MM.1S (cell line): ENCODE results near the gene IFIT1.

Experiments used
- DNase-seq: peaks from one replicate; pipeline ENCODE4 v3.0.0-alpha.2; 2015
- H2AFZ ChIP-seq: fragments of 300-600 bp; sonication (generic); 2 replicates; pipeline ENCODE4 v1.6.0; 2016; ENCODE audit warnings: antibody characterized with exemption, low read length
- H3F3A ChIP-seq: fragments of 300-600 bp; sonication (generic); 2 replicates; pipeline ENCODE4 v1.6.1; 2016; ENCODE audit warnings: mild to moderate bottlenecking, antibody characterized with exemption, low read length, moderate library complexity, mixed read lengths; ENCODE audit not compliant: insufficient read depth
- H3K27ac ChIP-seq: fragments of 300-600 bp; sonication (generic); 2 replicates; pipeline ENCODE4 v1.5.1; 2016; ENCODE audit warnings: mild to moderate bottlenecking, low read length
- H3K27me3 ChIP-seq: fragments of 300-600 bp; sonication (generic); replicated peaks from 2 replicates; pipeline ENCODE4 v1.6.0; 2016; ENCODE audit warnings: low read length; ENCODE audit not compliant: insufficient read depth
- H3K36me3 ChIP-seq: fragments of 300-600 bp; sonication (generic); replicated peaks from 2 replicates; pipeline ENCODE4 v1.6.1; 2016; ENCODE audit warnings: mild to moderate bottlenecking, low read length, mixed read lengths; ENCODE audit not compliant: insufficient read depth
- H3K4me1 ChIP-seq: fragments of 300-600 bp; sonication (generic); 2 replicates; pipeline ENCODE4 v1.6.1; 2016; ENCODE audit warnings: low read length, mixed read lengths
- H3K4me2 ChIP-seq: fragments of 300-600 bp; sonication (generic); 2 replicates; pipeline ENCODE4 v1.6.0; 2016; ENCODE audit warnings: low read depth, low read length
- H3K4me3 ChIP-seq: fragments of 300-600 bp; sonication (generic); 2 replicates; pipeline ENCODE4 v1.5.1; 2016; ENCODE audit warnings: low read length, mixed read lengths
- H3K79me2 ChIP-seq: fragments of 300-600 bp; sonication (generic); 2 replicates; pipeline ENCODE4 v1.6.1; 2016; ENCODE audit warnings: mixed run types, low read length, mixed read lengths
- H3K9ac ChIP-seq: fragments of 300-600 bp; sonication (generic); 2 replicates; pipeline ENCODE4 v1.6.1; 2016; ENCODE audit warnings: low read length, mixed read lengths
- H3K9me2 ChIP-seq: fragments of 300-600 bp; sonication (generic); replicated peaks from 2 replicates; pipeline ENCODE4 v1.6.1; 2016; ENCODE audit warnings: mild to moderate bottlenecking, low read length, mixed read lengths; ENCODE audit not compliant: insufficient read depth
- H3K9me3 ChIP-seq: fragments of 300-600 bp; sonication (generic); replicated peaks from 2 replicates; pipeline ENCODE4 v1.6.1; 2016; ENCODE audit warnings: mild to moderate bottlenecking, low read length, mixed read lengths; ENCODE audit not compliant: insufficient read depth
- H4K20me1 ChIP-seq: fragments of 300-600 bp; sonication (generic); 2 replicates; pipeline ENCODE4 v1.6.1; 2016; ENCODE audit warnings: mild to moderate bottlenecking, low read length, moderate library complexity, mixed read lengths; ENCODE audit not compliant: insufficient read depth
- EZH2 ChIP-seq: fragments of 300-600 bp; sonication (generic); optimal IDR thresholded peaks from 2 replicates; pipeline ENCODE3; 2017; ENCODE audit warnings: low read depth, mild to moderate bottlenecking, antibody characterized with exemption, low read length, mixed read lengths
- EZH2phosphoT487 ChIP-seq: fragments of 300-600 bp; sonication (generic); IDR thresholded peaks from 2 replicates; pipeline ENCODE4 v1.6.1; 2018; ENCODE audit warnings: antibody characterized with exemption, low read length
- TF ChIP-seq, protein P1 (sequence below): fragments of 300-600 bp; sonication (generic); IDR thresholded peaks from 2 replicates; pipeline ENCODE4 v1.5.1; 2016; ENCODE audit warnings: antibody characterized with exemption, low read length, mixed read lengths

The IFIT1 gene

DNA sequence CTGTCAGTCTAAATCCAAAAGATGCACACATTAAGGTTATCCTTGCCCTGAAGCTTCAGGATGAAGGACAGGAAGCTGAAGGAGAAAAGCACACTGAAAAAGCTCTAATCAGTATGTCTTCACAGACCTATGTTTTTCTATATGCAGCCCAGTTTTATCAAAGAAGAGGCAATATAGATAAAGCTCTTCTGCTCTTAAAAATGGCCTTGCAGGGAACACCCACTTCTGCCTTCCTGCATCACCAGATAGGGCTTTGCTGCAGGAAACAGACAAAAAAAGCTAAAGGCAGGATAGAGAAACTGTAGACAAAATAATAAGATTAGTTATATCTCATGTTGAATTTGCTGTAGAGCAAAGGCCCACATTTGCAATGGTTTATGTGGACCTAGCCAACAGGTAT is 29.5 kb upstream of the IFIT1 start:
- H2AFZ ChIP-seq, result no peak overlapping the region
- no peak for DNase-seq
- no peaks in the 10 kb centered on the region for H3K36me3 ChIP-seq
- H3K4me1 ChIP-seq, result peaks cover 27% of the 10 kb centered on the region
- H3K27me3 ChIP-seq, result no peaks in the 10 kb centered on the region
- H3K9me2 ChIP-seq, result no peaks in the 10 kb centered on the region
- no peaks in the 10 kb centered on the region for H4K20me1 ChIP-seq
- H3F3A ChIP-seq, result peaks cover 25% of the 10 kb centered on the region
- H3K27ac ChIP-seq, result no peak overlapping the region
- no peak overlapping the region for H3K4me2 ChIP-seq
- no peaks in the 10 kb centered on the region for H3K79me2 ChIP-seq
- no peak overlapping the region for H3K9ac ChIP-seq
- TF ChIP-seq, protein P1, sequence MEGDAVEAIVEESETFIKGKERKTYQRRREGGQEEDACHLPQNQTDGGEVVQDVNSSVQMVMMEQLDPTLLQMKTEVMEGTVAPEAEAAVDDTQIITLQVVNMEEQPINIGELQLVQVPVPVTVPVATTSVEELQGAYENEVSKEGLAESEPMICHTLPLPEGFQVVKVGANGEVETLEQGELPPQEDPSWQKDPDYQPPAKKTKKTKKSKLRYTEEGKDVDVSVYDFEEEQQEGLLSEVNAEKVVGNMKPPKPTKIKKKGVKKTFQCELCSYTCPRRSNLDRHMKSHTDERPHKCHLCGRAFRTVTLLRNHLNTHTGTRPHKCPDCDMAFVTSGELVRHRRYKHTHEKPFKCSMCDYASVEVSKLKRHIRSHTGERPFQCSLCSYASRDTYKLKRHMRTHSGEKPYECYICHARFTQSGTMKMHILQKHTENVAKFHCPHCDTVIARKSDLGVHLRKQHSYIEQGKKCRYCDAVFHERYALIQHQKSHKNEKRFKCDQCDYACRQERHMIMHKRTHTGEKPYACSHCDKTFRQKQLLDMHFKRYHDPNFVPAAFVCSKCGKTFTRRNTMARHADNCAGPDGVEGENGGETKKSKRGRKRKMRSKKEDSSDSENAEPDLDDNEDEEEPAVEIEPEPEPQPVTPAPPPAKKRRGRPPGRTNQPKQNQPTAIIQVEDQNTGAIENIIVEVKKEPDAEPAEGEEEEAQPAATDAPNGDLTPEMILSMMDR, result no peak
- no peak for TF ChIP-seq EZH2phosphoT487
- TF ChIP-seq EZH2, result no peak
- H3K4me3 ChIP-seq, result no peak overlapping the region
- H3K9me3 ChIP-seq, result no peaks in the 10 kb centered on the region

DNA sequence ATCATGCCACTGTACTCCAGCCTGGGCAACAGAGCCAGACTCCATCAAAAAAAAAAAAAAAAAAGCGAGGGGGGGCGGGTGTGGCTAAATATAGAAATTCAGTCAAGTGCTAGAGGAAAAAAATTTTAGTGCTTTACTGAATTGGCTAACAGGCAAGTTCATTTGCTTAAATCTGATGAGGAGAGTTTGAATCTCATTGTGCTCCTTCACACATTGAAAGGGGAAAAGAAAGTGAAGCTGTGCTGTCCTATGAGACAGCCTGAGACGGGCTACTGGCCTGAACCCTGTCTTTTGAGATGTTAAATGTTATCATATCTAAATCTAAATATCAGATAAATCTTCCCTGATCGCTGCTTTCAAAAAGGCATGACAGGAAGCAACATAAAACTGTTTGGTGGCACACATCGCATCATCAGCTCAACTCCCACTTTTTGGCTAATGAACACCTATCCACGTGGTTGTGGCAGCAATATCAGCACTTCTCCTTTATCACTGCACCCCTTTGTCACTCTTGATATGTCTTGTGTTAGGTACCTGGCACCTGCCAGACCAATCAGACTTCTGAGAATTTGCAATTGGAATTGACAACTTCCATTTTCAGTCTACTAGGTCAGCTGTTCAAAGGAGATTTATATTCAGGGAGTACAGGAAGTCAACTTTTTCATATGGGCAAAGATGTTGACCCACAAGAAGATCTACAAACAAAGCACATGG is 28.5 kb upstream of the IFIT1 start:
- H2AFZ ChIP-seq, result 0 out of 2 replicates have a peak overlapping the region, but pooled peaks have one; percentile 2
- H3K36me3 ChIP-seq, result no peaks in the 10 kb centered on the region
- no peaks in the 10 kb centered on the region for H3K9me3 ChIP-seq
- H3K4me1 ChIP-seq, result peaks cover 37% of the 10 kb centered on the region
- H3F3A ChIP-seq, result peaks cover 27% of the 10 kb centered on the region
- H3K4me3 ChIP-seq, result no peak overlapping the region; the same call in 1 of the 2 replicates
- H3K9me2 ChIP-seq, result no peaks in the 10 kb centered on the region
- H3K4me2 ChIP-seq, result peak overlapping the region; percentile 55
- peak; percentile 54 for DNase-seq
- no peaks in the 10 kb centered on the region for H3K27me3 ChIP-seq
- H3K27ac ChIP-seq, result peak overlapping the region; percentile 48; the same call in 1 of the 2 replicates
- H3K79me2 ChIP-seq, result no peaks in the 10 kb centered on the region
- no peaks in the 10 kb centered on the region for H4K20me1 ChIP-seq
- peak overlapping the region; percentile 3; the same call in 1 of the 2 replicates for H3K9ac ChIP-seq
- TF ChIP-seq EZH2phosphoT487, result no peak
- no peak for TF ChIP-seq EZH2
- TF ChIP-seq, protein P1, result no peak

GRCh38 chr10:89364531-89364930 is 27.9 kb upstream of the IFIT1 start:
- DNase-seq, result peak; percentile 18

More at GRCh38 chr10:89364531-89364930, 27.9 kb upstream of the IFIT1 start:
- no peaks in the 10 kb centered on the region for H3K79me2 ChIP-seq
- peaks cover 27% of the 10 kb centered on the region for H3F3A ChIP-seq
- no peaks in the 10 kb centered on the region for H3K9me2 ChIP-seq
- TF ChIP-seq EZH2phosphoT487 (no peak), EZH2 (no peak)
- TF ChIP-seq, protein P1, result no peak
- no peak overlapping the region for H3K4me3 ChIP-seq
- no peak overlapping the region for H3K9ac ChIP-seq
- peak overlapping the region; percentile 2; the same call in 1 of the 2 replicates for H3K4me2 ChIP-seq
- H3K4me1 ChIP-seq, result peaks cover 42% of the 10 kb centered on the region
- no peaks in the 10 kb centered on the region for H3K36me3 ChIP-seq
- H3K27ac ChIP-seq, result peak overlapping the region; percentile 48; the same call in 1 of the 2 replicates
- no peaks in the 10 kb centered on the region for H3K27me3 ChIP-seq
- H4K20me1 ChIP-seq, result no peaks in the 10 kb centered on the region
- H2AFZ ChIP-seq, result no peak overlapping the region
- no peaks in the 10 kb centered on the region for H3K9me3 ChIP-seq
